ENCODE data around the gene BTBD16.

The BTBD16 gene

DNA sequence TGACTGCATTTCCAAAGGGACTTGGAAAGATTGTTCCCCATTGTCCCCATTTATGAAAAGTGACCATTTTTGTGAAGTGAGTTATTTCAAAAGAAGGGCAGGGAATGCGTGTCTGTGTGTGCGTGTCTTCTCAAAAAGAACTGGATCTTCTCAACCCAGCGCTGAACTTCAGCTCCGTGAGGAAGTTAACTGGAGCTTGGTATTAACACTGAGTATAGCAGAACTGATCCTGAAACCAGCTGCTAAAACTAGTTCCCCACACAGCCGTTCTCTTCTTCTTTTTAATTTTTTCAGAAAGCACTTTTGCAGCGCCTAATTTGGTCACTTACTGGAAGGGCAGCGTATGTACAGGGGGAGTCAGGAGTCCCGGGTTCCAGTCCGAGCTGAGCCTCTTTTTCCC is 57.6 kb downstream of the BTBD16 start:
- TF ChIP-seq, protein P1, sequence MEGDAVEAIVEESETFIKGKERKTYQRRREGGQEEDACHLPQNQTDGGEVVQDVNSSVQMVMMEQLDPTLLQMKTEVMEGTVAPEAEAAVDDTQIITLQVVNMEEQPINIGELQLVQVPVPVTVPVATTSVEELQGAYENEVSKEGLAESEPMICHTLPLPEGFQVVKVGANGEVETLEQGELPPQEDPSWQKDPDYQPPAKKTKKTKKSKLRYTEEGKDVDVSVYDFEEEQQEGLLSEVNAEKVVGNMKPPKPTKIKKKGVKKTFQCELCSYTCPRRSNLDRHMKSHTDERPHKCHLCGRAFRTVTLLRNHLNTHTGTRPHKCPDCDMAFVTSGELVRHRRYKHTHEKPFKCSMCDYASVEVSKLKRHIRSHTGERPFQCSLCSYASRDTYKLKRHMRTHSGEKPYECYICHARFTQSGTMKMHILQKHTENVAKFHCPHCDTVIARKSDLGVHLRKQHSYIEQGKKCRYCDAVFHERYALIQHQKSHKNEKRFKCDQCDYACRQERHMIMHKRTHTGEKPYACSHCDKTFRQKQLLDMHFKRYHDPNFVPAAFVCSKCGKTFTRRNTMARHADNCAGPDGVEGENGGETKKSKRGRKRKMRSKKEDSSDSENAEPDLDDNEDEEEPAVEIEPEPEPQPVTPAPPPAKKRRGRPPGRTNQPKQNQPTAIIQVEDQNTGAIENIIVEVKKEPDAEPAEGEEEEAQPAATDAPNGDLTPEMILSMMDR (IDR thresholded peaks at IDR 0.05; ENCODE audit: low read depth, low read length) = no peak
- no peak for DNase-seq (ENCODE audit: extremely low read depth, low read depth)

DNA sequence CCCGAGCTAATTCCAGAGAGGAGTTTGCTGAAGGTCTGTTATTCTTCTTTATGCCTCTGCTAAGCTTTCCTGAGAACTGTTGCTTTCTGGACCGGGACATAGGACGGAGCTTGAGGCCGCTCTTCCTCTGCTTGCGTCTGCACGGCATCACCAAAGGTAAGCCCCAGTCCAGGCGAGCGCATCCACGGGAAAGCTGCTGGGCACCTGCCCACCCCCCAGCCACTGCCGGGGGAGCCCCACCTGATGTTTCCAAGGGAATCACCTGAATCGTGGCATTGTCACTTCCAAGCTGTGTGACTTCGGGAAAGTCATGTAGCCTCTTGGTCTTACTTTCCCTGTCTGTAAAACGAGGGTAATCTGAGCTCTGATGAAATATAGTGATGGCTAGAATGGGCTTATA is 58.3 kb downstream of the BTBD16 start:
- no peak for DNase-seq (ENCODE audit: extremely low read depth, low read depth)
- TF ChIP-seq, protein P1 (IDR thresholded peaks at IDR 0.05; ENCODE audit: low read depth, low read length) = no peak

GRCh38 chr10:122331100-122331499 is 60.0 kb downstream of the BTBD16 start:
- TF ChIP-seq, protein P1 (IDR thresholded peaks at IDR 0.05; ENCODE audit: low read depth, low read length) = no peak

DNA sequence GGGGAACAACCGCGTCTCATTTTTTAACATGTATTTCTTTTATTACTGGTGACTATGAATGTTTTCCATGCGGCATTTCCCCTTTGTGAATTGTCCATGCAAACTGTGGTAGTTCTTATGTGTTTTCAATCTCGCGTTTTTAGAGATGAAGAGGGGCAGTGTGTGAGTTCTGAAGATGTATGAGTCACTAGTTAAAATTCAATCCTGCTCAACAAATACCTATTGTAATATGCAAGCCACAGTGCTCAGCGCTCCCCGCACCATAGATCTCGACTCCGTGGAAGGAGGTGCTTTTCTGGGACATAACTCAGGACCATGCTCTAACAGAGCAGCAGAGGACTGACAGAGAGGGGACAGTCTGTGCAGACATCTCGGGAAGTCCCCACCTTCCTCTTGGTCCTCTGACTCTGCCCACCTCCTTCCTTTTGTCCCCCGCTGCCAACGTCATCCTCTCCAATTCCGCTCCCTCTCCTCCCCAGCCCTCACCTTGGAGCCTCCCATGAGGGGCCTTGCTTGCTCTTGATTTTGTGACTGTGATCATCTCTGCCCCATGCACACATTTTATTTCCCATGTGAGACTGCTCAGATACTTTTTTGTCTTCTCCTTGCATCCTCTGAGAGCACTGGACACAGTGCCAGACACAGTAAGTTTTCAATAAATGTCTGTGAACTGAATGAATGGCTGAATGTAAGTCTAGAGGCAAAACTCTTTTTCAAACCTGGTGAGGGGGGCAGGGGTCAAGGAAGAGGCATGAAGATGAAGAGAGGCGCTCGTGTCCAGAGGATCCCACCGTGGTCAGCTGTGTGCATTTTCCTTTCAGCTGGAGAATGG is 60.7 kb downstream of the BTBD16 start:
- no peak for DNase-seq (ENCODE audit: extremely low read depth, low read depth)
- TF ChIP-seq, protein P1 (IDR thresholded peaks at IDR 0.05; ENCODE audit: low read depth, low read length) = no peak

More at GRCh38 chr10:122331100-122331499, 60.0 kb downstream of the BTBD16 start:
- no peak for DNase-seq (ENCODE audit: extremely low read depth, low read depth)

- TF ChIP-seq, protein P1 (IDR thresholded peaks at IDR 0.05; ENCODE audit: low read depth, low read length) = no peak
These were observed 61.9 kb downstream of the BTBD16 start for GRCh38 chr10:122333037-122333436.

GRCh38 chr10:122336332-122336731 is 65.2 kb downstream of the BTBD16 start:
- TF ChIP-seq, protein P1 (IDR thresholded peaks at IDR 0.05; ENCODE audit: low read depth, low read length) = no peak
- no peak for DNase-seq (ENCODE audit: extremely low read depth, low read depth)

More at GRCh38 chr10:122333037-122333436, 61.9 kb downstream of the BTBD16 start:
- no peak for DNase-seq (ENCODE audit: extremely low read depth, low read depth)

- no peak for DNase-seq (ENCODE audit: extremely low read depth, low read depth)
- TF ChIP-seq, protein P1 (IDR thresholded peaks at IDR 0.05; ENCODE audit: low read depth, low read length) = no peak
These were observed 65.9 kb downstream of the BTBD16 start for GRCh38 chr10:122336961-122337360.

All from AG09319 (cell line).